Panc1 (cell line): ENCODE results near the gene MND1. TPM values are rescaled to one million over a fixed set of nuclear protein-coding genes. Genes with fewer than 3 reads are reported as not detected.

Experiments
- ATAC-seq: fragments of 200-7000 bp; cut with Tn5 transposase; 2 replicates; pipeline ENCODE4 v1.9.1; 2020; ENCODE audit warnings: mild to moderate bottlenecking, moderate library complexity
- Bru-seq: library from RNA; stranded (reverse); fragments of 400-500 nt; gene quantifications from one replicate; lab custom pipeline; 2021; lab: Mats Ljungman, UMichigan
- BruChase-seq, 2 experiments: library from RNA; stranded (reverse); fragments of 400-500 nt; gene quantifications; one replicate each; lab custom pipeline; 2021; lab: Mats Ljungman, UMichigan
- BruUV-seq: library from RNA; stranded (reverse); fragments of 400-500 nt; replicated peaks from 2 replicates; lab custom pipeline; 2021; lab: Mats Ljungman, UMichigan
- CTCF ChIA-PET: fragments of 300-600 bp; sonication (Branson Sonifier 250); formaldehyde crosslinking; loops from one replicate; lab custom pipeline; 2022; ENCODE audit warnings: antibody characterized with exemption; lab: Charles Lee
- POLR2A ChIA-PET: fragments of 300-600 bp; sonication (Branson Sonifier 250); formaldehyde crosslinking; loops from one replicate; lab custom pipeline; 2022; ENCODE audit warnings: antibody characterized with exemption; lab: Charles Lee
- DNase-seq: peaks from one replicate; pipeline ENCODE4 v3.0.0-alpha.2; 2010; ENCODE audit warnings: low read depth, low spot score
- H3K27ac ChIP-seq: 2 replicates; pipeline ENCODE4 v1.5.1; 2011; ENCODE audit warnings: mild to moderate bottlenecking, low read length, inconsistent platforms
- H3K27me3 ChIP-seq: fragments of 200-500 bp; sonication (Bioruptor generic); 2 replicates; pipeline ENCODE4 v1.6.0; 2014; ENCODE audit warnings: low read length, inconsistent platforms; ENCODE audit not compliant: control insufficient read depth, insufficient read depth
- H3K36me3 ChIP-seq: fragments of 200-500 bp; sonication (Bioruptor generic); 2 replicates; pipeline ENCODE4 v1.5.1; 2014; ENCODE audit warnings: inconsistent platforms, mild to moderate bottlenecking, low read length, moderate library complexity; ENCODE audit not compliant: control insufficient read depth, insufficient read depth
- H3K4me1 ChIP-seq: 2 replicates; pipeline ENCODE4 v1.5.1; 2011; ENCODE audit warnings: inconsistent platforms, mild to moderate bottlenecking, low read length, moderate library complexity; ENCODE audit not compliant: control insufficient read depth, insufficient read depth
- H3K4me3 ChIP-seq, 2 experiments: 2 replicates each; pipeline ENCODE4 v1.5.1; 2011 to 2012; ENCODE audit warnings: low read depth in 2 of 2, low read length in 2 of 2, mild to moderate bottlenecking in 2 of 2, inconsistent platforms in 1 of 2, moderate library complexity in 1 of 2
- H3K9me3 ChIP-seq: fragments of 200-500 bp; sonication (Bioruptor generic); 2 replicates; pipeline ENCODE4 v1.5.1; 2014; ENCODE audit warnings: low read depth, mild to moderate bottlenecking, inconsistent platforms, low read length, moderate library complexity; ENCODE audit not compliant: control insufficient read depth, insufficient read depth
- CTCF ChIP-seq: fragments of 450-650 bp; IDR thresholded peaks from 2 replicates; pipeline ENCODE4 v1.5.1; 2017; ENCODE audit warnings: mild to moderate bottlenecking
- POLR2AphosphoS5 ChIP-seq: IDR thresholded peaks from 2 replicates; pipeline ENCODE4 v1.6.1; 2012; ENCODE audit warnings: mild to moderate bottlenecking, low read depth, low read length, moderate library complexity
- REST ChIP-seq, 2 experiments: IDR thresholded peaks; 2 replicates each; pipeline ENCODE4 v1.6.1; 2011 to 2012; ENCODE audit warnings: low read depth in 2 of 2, control low read depth in 1 of 2, low read length in 1 of 2, mild to moderate bottlenecking in 1 of 2, moderate library complexity in 1 of 2; ENCODE audit not compliant: insufficient read depth in 1 of 2
- SIN3A ChIP-seq: IDR thresholded peaks from 2 replicates; pipeline ENCODE4 v1.6.1; 2012; ENCODE audit warnings: low read depth, mild to moderate bottlenecking, low read length, moderate library complexity, borderline replicate concordance; ENCODE audit not compliant: insufficient read depth
- TCF7L2 ChIP-seq: IDR thresholded peaks from 2 replicates; pipeline ENCODE4 v1.6.1; 2011; ENCODE audit warnings: mild to moderate bottlenecking, low read depth, low read length, inconsistent platforms
- in situ Hi-C: cut with HindIII; loops from 2 replicates; pipeline ENCODE4 v1.10.0; 2016; ENCODE audit warnings: low sequenced_read_pairs, low pct_unique_long_range_greater_than_20kb
- intact Hi-C: fragments of 100-400 bp; cut with micrococcal nuclease; formaldehyde crosslinking; loops from one replicate; pipeline ENCODE4 v1.10.0; 2022; ENCODE audit not compliant: unreplicated experiment
- long read RNA-seq: library from polyadenylated mRNA; unstranded; transcript quantifications from one replicate; pipeline ENCODE4 v2.0.0, GENCODE V29; 2021; ENCODE audit not compliant: unreplicated experiment
- polyA plus RNA-seq: library from polyadenylated mRNA; unstranded; fragments of >200 nt; gene quantifications from one replicate; pipeline ENCODE4 v1.2.1, GENCODE V29; 2012; ENCODE audit warnings: missing spikeins; ENCODE audit not compliant: insufficient read length
- total RNA-seq: library from RNA; stranded (reverse); gene quantifications from one replicate; pipeline ENCODE4 v1.2.1, GENCODE V29; 2021; ENCODE audit not compliant: unreplicated experiment

The MND1 gene
- total RNA-seq (9.4 TPM), Bru-seq, nascent RNA (percentile 69 among the genes with signal in this experiment), BruChase-seq, experiment 1, labeled RNA remaining after a 2-hour chase (percentile 62 among the genes with signal in this experiment), BruChase-seq, experiment 2, labeled RNA remaining after a 6-hour chase (percentile 58 among the genes with signal in this experiment)
- polyA plus RNA-seq: 2.8 TPM
- long read RNA-seq, transcript MND1-201 (8 exons, 968 nt): major isoform, 5 of 8 reads
- long read RNA-seq, partial matches to known transcripts: 1 of 8 reads
- long read RNA-seq, other reads (novel, unspliced or antisense): 2 of 8 reads

- TF ChIP-seq REST (IDR thresholded peaks at IDR 0.05; ENCODE audit: insufficient read depth in 1 of 2, low read depth in 2 of 2, low read length in 1 of 2): no peak
- peak; percentile 95 for TF ChIP-seq CTCF
- no peak for TF ChIP-seq TCF7L2
- peak; percentile 97 for TF ChIP-seq SIN3A
- TF ChIP-seq POLR2AphosphoS5: peak; percentile 72
- POLR2A ChIA-PET: no interaction called here
- H3K4me3 ChIP-seq: peak within 1 kb of the TSS; percentile 71 to 77
- BruUV-seq: no TSS peak
- no peaks in the 10 kb centered on the region; the same call in 1 of the 2 replicates for H3K36me3 ChIP-seq
- intact Hi-C loops (loop anchor here (2.0 to 10.0 kb wide), 3 partner anchors 230 to 400 kb away; no protein-coding TSS in a partner anchor), in situ Hi-C loops (no loop called here)
- no peak for DNase-seq
- no peaks in the 10 kb centered on the region for H3K9me3 ChIP-seq
- peak within 1 kb of the TSS; percentile 89 for H3K27ac ChIP-seq
- ATAC-seq: peak; percentile 97
- peaks cover 18% of the 10 kb centered on the region for H3K4me1 ChIP-seq
- no peaks in the 10 kb centered on the region for H3K27me3 ChIP-seq
- CTCF ChIA-PET: interaction anchor here (1.0 kb wide), 1 partner anchor 96 kb away, joined by 3 read pairs; no protein-coding TSS in a partner anchor
Observed at GRCh38 chr4:153344131-153345011, at the start of gene MND1. Gene MND1 (plus strand): TSS chr4:153344688. CDS start chr4:153344738, 50 bp downstream.

- H3K4me1 ChIP-seq: no peaks in the 10 kb centered on the region
- ChIA-PET POLR2A (no interaction called here), CTCF (no interaction called here)
- in situ Hi-C loops: no loop called here
- H3K36me3 ChIP-seq: no peaks in the 10 kb centered on the region
- no peak for TF ChIP-seq POLR2AphosphoS5
- TF ChIP-seq CTCF: no peak
- TF ChIP-seq REST (IDR thresholded peaks at IDR 0.05; ENCODE audit: insufficient read depth in 1 of 2, low read depth in 2 of 2, low read length in 1 of 2): no peak
- no peak for TF ChIP-seq TCF7L2
- no peak for TF ChIP-seq SIN3A
- no peaks in the 10 kb centered on the region for H3K27me3 ChIP-seq
- DNase-seq (no peak), ATAC-seq (no peak)
- H3K27ac ChIP-seq: no peak overlapping the region
- intact Hi-C loops: no loop called here
- H3K9me3 ChIP-seq: no peaks in the 10 kb centered on the region
- BruUV-seq: no TSS peak
- H3K4me3 ChIP-seq: no peak overlapping the region
Observed at GRCh38 chr4:153295131-153295755, 49.2 kb upstream of the MND1 start.
